Left lobe of liver (tissue), 2 donors: Measurements from ENCODE around the gene FAM118A. TPM values are rescaled to one million over a fixed set of nuclear protein-coding genes. Genes with fewer than 3 reads are reported as not detected.
"Not testable (repeated sequence)": the region's sequence is repeated elsewhere in the genome, so short reads cannot be mapped to it uniquely, and the experiment has no call there.

ENCODE experiments used
- ATAC-seq: fragments of 200-7000 bp; cut with Tn5 transposase; one replicate; pipeline ENCODE4 v1.9.1; 2020; ENCODE audit warnings: mild to moderate bottlenecking, moderate library complexity
- DNase-seq: peaks from one replicate; pipeline ENCODE4 v3.0.0-alpha.2; 2020; ENCODE audit warnings: low spot score
- total RNA-seq: library from RNA; stranded (reverse); gene quantifications from one replicate; pipeline ENCODE4 v1.2.1, GENCODE V29; 2021
- donor health status: DM: no; HTN: no; CAD: no; lungs with moderate emphysema.
- donor health status: DM: no; HTN: yes; CAD: no.

The FAM118A gene
- total RNA-seq, 1 donor from 2014 or later = 26.0 TPM

- DNase-seq = no peak
- no peak for ATAC-seq
These were observed 1.3 kb upstream of the FAM118A start for GRCh38 chr22:45308391-45308956.

- ATAC-seq (no peak), DNase-seq (no peak)
These were observed 745 bp upstream of the FAM118A start for GRCh38 chr22:45308957-45309421.

GRCh38 chr22:45310331-45310976, 720 bp downstream of the FAM118A start:
- DNase-seq = no peak
- ATAC-seq = no peak

- ATAC-seq (no peak), DNase-seq (no peak)
These were observed 1.3 kb downstream of the FAM118A start for GRCh38 chr22:45310977-45311531.

- ATAC-seq = no peak
- DNase-seq = no peak
These were observed 2.7 kb downstream of the FAM118A start for GRCh38 chr22:45312415-45312814.

- no peak for DNase-seq
- ATAC-seq = no peak
These were observed 3.1 kb downstream of the FAM118A start for GRCh38 chr22:45312856-45313255.

GRCh38 chr22:45314054-45314721, 4.5 kb downstream of the FAM118A start:
- no peak for DNase-seq
- ATAC-seq = no peak

- no peak for DNase-seq
- no peak for ATAC-seq
These were observed 5.1 kb downstream of the FAM118A start for GRCh38 chr22:45314786-45315185.

GRCh38 chr22:45316796-45317526, 7.2 kb downstream of the FAM118A start:
- ATAC-seq (peak; percentile 48), DNase-seq (no peak)

GRCh38 chr22:45317551-45318167, 7.9 kb downstream of the FAM118A start:
- DNase-seq (peak; percentile 81), ATAC-seq (peak; percentile 88)

GRCh38 chr22:45318168-45318557, 8.4 kb downstream of the FAM118A start:
- DNase-seq = peak; percentile 64
- no peak for ATAC-seq

GRCh38 chr22:45318558-45319323, 9.0 kb downstream of the FAM118A start:
- ATAC-seq (no peak), DNase-seq (no peak)

- DNase-seq = no peak
- peak; percentile 38 for ATAC-seq
These were observed 9.6 kb downstream of the FAM118A start for GRCh38 chr22:45319324-45319685.

GRCh38 chr22:45320357-45320976, 10.7 kb downstream of the FAM118A start:
- ATAC-seq (no peak), DNase-seq (no peak)

- ATAC-seq (no peak), DNase-seq (no peak)
These were observed 12.1 kb downstream of the FAM118A start for GRCh38 chr22:45321827-45322226.

- DNase-seq (peak; percentile 67), ATAC-seq (peak; percentile 84)
These were observed 13.3 kb downstream of the FAM118A start for GRCh38 chr22:45322873-45323525.

- no peak for ATAC-seq
These were observed 14.0 kb downstream of the FAM118A start for GRCh38 chr22:45323695-45324094.

GRCh38 chr22:45324311-45324711, 14.6 kb downstream of the FAM118A start:
- DNase-seq (no peak), ATAC-seq (no peak)

More at GRCh38 chr22:45323695-45324094, 14.0 kb downstream of the FAM118A start:
- no peak for DNase-seq

- ATAC-seq, DNase-seq: not testable (repeated sequence)
These were observed 18.5 kb downstream of the FAM118A start for GRCh38 chr22:45328261-45328660.
